SK-N-MC (cell line): ENCODE data around the gene FRMD3.

ENCODE experiments used
- EZH2 ChIP-seq: fragments of 200-600 bp; sonication (generic); IDR thresholded peaks from one replicate; pipeline ENCODE4 v1.6.1; 2017; ENCODE audit warnings: antibody characterized with exemption
- FOXP2 ChIP-seq: optimal IDR thresholded peaks from 2 replicates; pipeline ENCODE3; 2011; ENCODE audit warnings: mild to moderate bottlenecking, moderate library complexity; ENCODE audit not compliant: insufficient read depth; ENCODE audit errors: extremely low read length, control extremely low read depth
- POLR2AphosphoS5 ChIP-seq: IDR thresholded peaks from 2 replicates; pipeline ENCODE4 v1.6.1; 2012; ENCODE audit warnings: mild to moderate bottlenecking, low read depth, low read length, borderline replicate concordance

DNA sequence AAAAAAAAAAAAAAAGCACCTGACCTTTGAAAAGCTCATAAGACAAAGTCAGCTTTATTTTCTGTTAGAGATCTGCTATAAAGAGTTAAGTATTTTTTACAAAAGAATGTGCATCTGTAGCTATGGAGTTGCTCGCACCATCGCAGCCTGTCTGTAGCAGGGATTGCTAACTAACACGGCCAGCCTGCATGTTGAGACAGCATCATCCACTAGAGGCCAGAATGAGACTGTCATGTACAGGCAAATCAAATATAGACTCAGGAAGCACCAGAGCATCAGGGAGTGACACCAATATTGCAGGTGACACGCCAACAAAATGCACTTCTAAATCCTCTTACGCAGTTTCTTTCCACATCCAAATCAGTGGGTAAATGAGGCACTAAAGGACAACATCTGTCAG lies 339.0 kb downstream of the FRMD3 start:
- TF ChIP-seq EZH2 (no peak), POLR2AphosphoS5 (no peak), FOXP2 (no peak)
